ENCODE data around the gene IQGAP3.

- TF ChIP-seq POLR2A (IDR thresholded peaks at IDR 0.05; ENCODE audit: low read depth, low read length) (no peak), POLR2AphosphoS5 (IDR thresholded peaks at IDR 0.05; ENCODE audit: low read depth, low read length) (no peak), TAF1 (IDR thresholded peaks at IDR 0.05; ENCODE audit: borderline replicate concordance, low read depth, low read length) (no peak)
Measured at GRCh38 chr1:156583821-156584622, 11.7 kb upstream of the IQGAP3 start.

All from GM12892 (cell line).